ENCODE data around the gene STATH. TPM values are rescaled to one million over a fixed set of nuclear protein-coding genes. Genes with fewer than 3 reads are reported as not detected.

Gene STATH
- total and polyA plus RNA-seq, 2 of the 8 experiments (the other 6 are each of a cell fraction or from before 2014, with no cell fraction given) = not detected

- Histone ChIP-seq H4K8ac (ENCODE audit: extremely low read depth, insufficient read depth, low read length) (no peak overlapping the region), H2BK15ac (ENCODE audit: low read length) (no peak overlapping the region), H2BK20ac (ENCODE audit: low read length) (no peak overlapping the region), H3K18ac (ENCODE audit: extremely low read depth, low read length) (no peak overlapping the region), H3K4me2 (ENCODE audit: insufficient read depth in 1 of 2, low read depth in 2 of 2, low read length in 2 of 2) (no peak overlapping the region), H3K4me3 (ENCODE audit: extremely low read depth in 1 of 4, insufficient read depth in 2 of 4, low read depth in 3 of 4, low read length in 4 of 4) (no peak overlapping the region), H3K4ac (replicated peaks; ENCODE audit: insufficient read length, low read depth, low read length) (no peak overlapping the region), H4K91ac (replicated peaks; ENCODE audit: insufficient read length, low read length) (no peak overlapping the region), H3K79me1 (ENCODE audit: low read depth, low read length) (no peaks in the 10 kb centered on the region), H3K23ac (ENCODE audit: insufficient read length) (no peak overlapping the region), H3K56ac (replicated peaks; ENCODE audit: insufficient read length, low read depth, low read length) (no peak overlapping the region), H3K9me3 (ENCODE audit: insufficient read depth in 2 of 2, low read depth in 1 of 2, low read length in 1 of 2) (no peaks in the 10 kb centered on the region), H2BK12ac (ENCODE audit: low read depth, low read length) (no peak overlapping the region), H2AFZ (ENCODE audit: low read length) (no peak overlapping the region), H4K20me1 (replicated peaks in 1 of 2; ENCODE audit: control insufficient read depth in 1 of 2, insufficient read depth in 2 of 2, low read length in 2 of 2) (no peaks in the 10 kb centered on the region), H3K23me2 (ENCODE audit: low read depth, low read length) (no peaks in the 10 kb centered on the region), H3K27me3 (replicated peaks in 1 of 4; ENCODE audit: control insufficient read depth in 3 of 4, extremely low read depth in 1 of 4, insufficient read depth in 3 of 4, low read length in 3 of 4) (no peaks in the 10 kb centered on the region), H3K14ac (ENCODE audit: insufficient read length) (no peak overlapping the region), H3K36me3 (ENCODE audit: control insufficient read depth in 2 of 4, insufficient read depth in 4 of 4, low read length in 3 of 4) (no peaks in the 10 kb centered on the region), H3K27ac (ENCODE audit: low read depth, low read length) (no peak overlapping the region), H3K9ac (replicated peaks in 1 of 4; ENCODE audit: extremely low read depth in 1 of 4, low read depth in 3 of 4, low read length in 3 of 4) (no peak overlapping the region), H2BK5ac (ENCODE audit: low read depth, low read length) (no peak overlapping the region), H2BK120ac (replicated peaks; ENCODE audit: low read depth, low read length) (no peak overlapping the region), H2AK5ac (ENCODE audit: low read depth, low read length) (no peak overlapping the region), H3K4me1 (replicated peaks in 1 of 4; ENCODE audit: control insufficient read depth in 3 of 4, insufficient read depth in 4 of 4, low read length in 3 of 4) (no peaks in the 10 kb centered on the region), H4K5ac (ENCODE audit: insufficient read length, low read depth, low read length) (no peak overlapping the region), H3K79me2 (ENCODE audit: control insufficient read depth in 1 of 2, insufficient read depth in 2 of 2, low read length in 2 of 2) (no peaks in the 10 kb centered on the region)
- FAIRE-seq = no peak
- ChIA-PET CTCF (ENCODE audit: partially characterized antibody) (no interaction called here), POLR2A (ENCODE audit: partially characterized antibody) (no interaction called here)
- no peak for DNase-seq (ENCODE audit: low read depth in 1 of 2, low spot score in 2 of 2)
- WGBS, 2 experiments (ENCODE audit: extremely low coverage in 1 of 2, insufficient coverage in 1 of 2, insufficient read length in 1 of 2, insufficient replicate concordance in 2 of 2, low coverage in 1 of 2, low lambda C conversion rate in 2 of 2, missing lambda C conversion rate in 1 of 2) = 95% methylated on average over 3 of the region's 3 CpGs; no CpG with 5 or more reads in 1 of the 2 experiments
- TF ChIP-seq KDM1A (IDR thresholded peaks at IDR 0.05; ENCODE audit: borderline replicate concordance, low read length) (no peak), SP4 (IDR thresholded peaks at IDR 0.05; ENCODE audit: low read length) (no peak), POLR2A (IDR thresholded peaks at IDR 0.05; ENCODE audit: control extremely low read depth in 1 of 2, low read depth in 2 of 2, low read length in 2 of 2) (no peak), ATF2 (IDR thresholded peaks at IDR 0.05; ENCODE audit: low read length) (no peak), RXRA (IDR thresholded peaks at IDR 0.05; ENCODE audit: insufficient read depth, low read depth, low read length) (no peak), CBX8 (IDR thresholded peaks at IDR 0.05; ENCODE audit: borderline replicate concordance, low read depth, low read length) (no peak), CTCF (IDR thresholded peaks at IDR 0.05; ENCODE audit: control extremely low read depth in 1 of 3, insufficient read depth in 1 of 3, low read depth in 1 of 3, low read length in 3 of 3) (no peak), PHF8 (conservative IDR thresholded peaks at IDR 0.05; ENCODE audit: low read depth, low read length) (no peak), EP300 (IDR thresholded peaks at IDR 0.05; ENCODE audit: borderline replicate concordance in 1 of 2, low read depth in 2 of 2, low read length in 2 of 2) (no peak), KDM5A (IDR thresholded peaks at IDR 0.05; ENCODE audit: low read length) (no peak)
These were observed 44.2 kb upstream of the STATH start for GRCh38 chr4:69951602-69952001.
